HG02642 (cell line): ENCODE results near the gene PARVB.

Experiments used
- ATAC-seq: cut with Tn5 transposase; IDR thresholded peaks from one replicate; pipeline ENCODE4 v1.9.1; 2021; ENCODE audit warnings: mild to moderate bottlenecking; ENCODE audit not compliant: unreplicated experiment, poor library complexity

Gene PARVB

GRCh38 chr22:44125421-44125820 lies 101.3 kb downstream of the PARVB start:
- ATAC-seq, result no peak

GRCh38 chr22:44126807-44127206 lies 102.7 kb downstream of the PARVB start:
- no peak for ATAC-seq

GRCh38 chr22:44127356-44127755 lies 103.3 kb downstream of the PARVB start:
- ATAC-seq, result no peak

GRCh38 chr22:44128958-44129618 lies 105.0 kb downstream of the PARVB start:
- no peak for ATAC-seq

- no peak for ATAC-seq
Measured at GRCh38 chr22:44129619-44129976, 105.5 kb downstream of the PARVB start.

GRCh38 chr22:44130076-44130711 lies 106.1 kb downstream of the PARVB start:
- ATAC-seq, result no peak

GRCh38 chr22:44131412-44131811 lies 107.3 kb downstream of the PARVB start:
- ATAC-seq, result no peak

GRCh38 chr22:44131989-44132685 lies 108.0 kb downstream of the PARVB start:
- ATAC-seq, result no peak

GRCh38 chr22:44132724-44133123 lies 108.6 kb downstream of the PARVB start:
- no peak for ATAC-seq

- ATAC-seq, result no peak
Measured at GRCh38 chr22:44133161-44133560, 109.1 kb downstream of the PARVB start.

- no peak for ATAC-seq
Measured at GRCh38 chr22:44133901-44134571, 109.9 kb downstream of the PARVB start.

- ATAC-seq, result no peak
Measured at GRCh38 chr22:44136112-44136511, 112.0 kb downstream of the PARVB start.

- no peak for ATAC-seq
Measured at GRCh38 chr22:44136786-44137185, 112.7 kb downstream of the PARVB start.

GRCh38 chr22:44137415-44137814 lies 113.3 kb downstream of the PARVB start:
- no peak for ATAC-seq

- ATAC-seq, result no peak
Measured at GRCh38 chr22:44139773-44140172, 115.7 kb downstream of the PARVB start.

GRCh38 chr22:44142421-44143104 lies 118.5 kb downstream of the PARVB start:
- ATAC-seq, result no peak

- no peak for ATAC-seq
Measured at GRCh38 chr22:44143105-44143474, 119.0 kb downstream of the PARVB start.

- no peak for ATAC-seq
Measured at GRCh38 chr22:44143579-44143978, 119.5 kb downstream of the PARVB start.

GRCh38 chr22:44144046-44144569 lies 120.0 kb downstream of the PARVB start:
- no peak for ATAC-seq

GRCh38 chr22:44145544-44145943 lies 121.4 kb downstream of the PARVB start:
- no peak for ATAC-seq
